HG03045 (cell line): ENCODE results near the gene IFIT5.
"Not testable (repeated sequence)": the region's sequence is repeated elsewhere in the genome, so short reads cannot be mapped to it uniquely, and the experiment has no call there.

Source experiments
- ATAC-seq: cut with Tn5 transposase; IDR thresholded peaks from one replicate; pipeline ENCODE4 v1.9.1; 2021; ENCODE audit warnings: mild to moderate bottlenecking, moderate library complexity; ENCODE audit not compliant: unreplicated experiment

Gene IFIT5

DNA sequence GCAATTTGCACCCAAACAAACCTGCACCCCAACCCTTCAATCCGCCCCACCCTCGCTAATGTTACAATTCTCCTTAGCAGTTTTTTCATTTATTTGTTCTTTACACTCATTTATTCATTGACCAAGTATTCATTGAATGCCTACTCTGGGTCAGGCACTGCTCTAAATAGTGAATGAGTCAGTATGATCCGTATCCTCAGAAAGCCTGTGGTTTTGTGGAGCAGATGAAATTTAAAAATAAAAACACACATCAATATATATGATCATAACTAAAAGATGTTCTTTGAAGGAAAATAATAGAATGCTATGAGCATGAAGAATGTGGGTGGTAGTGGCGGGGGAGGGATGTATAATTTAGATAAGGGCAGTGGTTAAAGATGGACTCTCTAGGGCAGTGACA is 13.3 kb downstream of the IFIT5 start:
- no peak for ATAC-seq

GRCh38 chr10:89428877-89429276 is 14.5 kb downstream of the IFIT5 start:
- no peak for ATAC-seq

- ATAC-seq, result no peak
These were observed 17.6 kb downstream of the IFIT5 start for GRCh38 chr10:89431977-89432376.

- ATAC-seq, result no peak
These were observed 24.2 kb downstream of the IFIT5 start for GRCh38 chr10:89438525-89438924.

- ATAC-seq, result no peak
These were observed 26.1 kb downstream of the IFIT5 start for GRCh38 chr10:89440226-89441009.

DNA sequence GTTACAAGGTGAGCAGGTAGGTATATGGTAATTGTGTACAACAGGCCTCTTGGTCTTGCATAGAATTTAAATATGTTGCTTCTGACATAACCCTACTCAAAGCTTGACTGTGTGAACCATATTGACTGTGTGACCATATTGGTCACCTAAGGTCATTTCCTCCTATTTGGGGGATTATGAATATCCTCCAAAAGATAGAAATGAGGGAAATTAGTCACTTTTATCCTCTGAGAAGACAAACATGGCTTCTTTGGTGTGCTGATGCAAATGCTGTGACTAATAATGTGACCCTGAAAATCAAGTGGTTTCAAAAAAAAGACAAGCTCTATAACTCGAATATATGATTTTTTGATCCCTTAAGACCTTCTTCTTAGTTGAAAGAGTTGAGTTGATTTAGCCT is 27.9 kb downstream of the IFIT5 start:
- no peak for ATAC-seq

DNA sequence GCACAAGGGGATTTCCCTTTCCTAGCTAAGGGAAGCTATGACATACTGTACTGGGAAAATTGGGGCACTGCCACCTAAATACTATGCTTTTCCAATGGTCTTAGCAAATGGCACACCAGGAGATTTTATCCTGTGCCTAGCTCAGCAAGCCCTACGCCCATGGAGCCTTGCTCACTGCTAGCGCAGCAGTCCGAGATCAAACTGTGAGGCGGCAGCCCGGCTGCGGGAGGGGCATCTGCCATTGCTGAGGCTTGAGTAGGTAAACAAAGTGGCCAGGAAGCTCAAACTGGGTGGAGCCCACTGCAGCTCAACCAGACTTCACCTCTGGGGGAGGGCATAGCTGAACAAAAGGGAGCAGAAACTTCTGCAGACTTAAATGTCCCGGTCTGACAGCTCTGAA is 30.5 kb downstream of the IFIT5 start:
- ATAC-seq, result not testable (repeated sequence)

DNA sequence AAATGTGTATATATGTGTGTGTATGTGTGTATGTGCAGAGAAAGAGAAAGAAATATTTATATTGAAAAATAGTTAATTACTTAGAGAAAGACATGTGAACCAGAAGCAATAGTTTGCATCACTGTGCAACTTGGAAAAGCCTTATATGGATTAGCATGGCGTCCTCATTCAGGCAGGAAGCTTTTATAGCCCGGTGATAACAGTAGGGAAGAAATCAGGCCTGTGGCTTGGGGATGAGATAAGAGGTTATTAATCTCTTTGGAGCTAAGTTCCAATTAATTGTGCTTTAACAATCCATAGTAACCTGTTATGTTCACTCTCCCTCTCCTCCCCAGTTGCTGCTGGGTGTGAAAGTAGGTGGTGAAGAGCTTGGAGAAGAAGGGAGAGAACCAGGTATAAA is 36.5 kb downstream of the IFIT5 start:
- no peak for ATAC-seq

DNA sequence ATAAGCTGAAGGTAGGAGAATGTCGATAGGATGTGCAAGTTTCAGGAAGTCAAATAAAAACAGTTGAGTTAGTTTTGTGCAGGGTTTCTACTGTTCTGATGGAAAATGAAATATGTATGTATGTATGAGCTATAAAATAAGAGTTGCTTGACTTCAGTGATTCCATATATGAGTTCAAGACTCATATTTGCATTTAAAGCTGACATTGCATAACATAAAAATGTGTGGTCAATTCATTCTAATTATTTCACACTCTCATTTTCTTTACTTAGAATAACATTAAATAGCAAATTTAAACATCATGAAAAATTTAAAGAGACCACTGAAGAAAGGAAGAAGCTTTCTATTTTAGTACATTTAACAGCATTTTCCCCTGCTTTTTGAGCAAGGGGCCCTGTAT is 37.8 kb downstream of the IFIT5 start:
- ATAC-seq, result no peak

DNA sequence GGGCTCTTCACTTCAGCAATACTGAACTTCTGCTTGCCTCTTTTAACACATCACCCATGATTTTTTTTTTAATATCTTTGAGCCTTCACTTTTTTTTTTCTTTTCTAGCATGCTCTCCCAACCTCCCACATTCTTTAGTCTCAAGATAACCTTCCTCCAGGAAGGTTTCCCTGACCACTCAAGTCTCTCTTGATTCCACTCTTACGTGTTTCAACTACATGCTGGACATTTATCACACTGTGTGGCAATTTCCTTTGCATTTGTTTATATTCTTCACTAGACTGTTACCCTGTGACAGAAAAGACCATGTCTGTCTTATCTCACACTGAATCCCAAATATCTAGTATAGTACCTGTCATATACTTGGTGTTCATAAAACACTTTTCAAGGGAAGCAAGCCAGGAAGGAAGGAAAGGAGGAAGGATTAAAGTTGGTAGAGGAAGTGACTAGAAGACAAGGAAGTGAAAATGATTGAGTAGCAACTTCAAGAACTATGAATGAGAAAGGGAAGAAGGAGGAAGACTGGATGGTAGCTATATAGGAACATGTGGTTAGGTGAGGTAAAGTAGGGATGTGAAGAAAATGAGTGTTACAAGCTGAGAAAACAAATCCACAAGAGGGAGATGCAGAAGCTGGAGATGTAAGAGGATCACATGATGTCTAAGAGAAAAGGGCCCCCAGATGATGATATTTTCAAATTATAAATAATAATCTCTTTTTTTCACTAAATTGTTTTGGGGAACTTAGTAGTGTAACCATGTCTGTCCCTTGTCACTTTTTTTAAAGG is 40.4 kb downstream of the IFIT5 start:
- no peak for ATAC-seq

- no peak for ATAC-seq
These were observed 43.9 kb downstream of the IFIT5 start for GRCh38 chr10:89458291-89458690.

DNA sequence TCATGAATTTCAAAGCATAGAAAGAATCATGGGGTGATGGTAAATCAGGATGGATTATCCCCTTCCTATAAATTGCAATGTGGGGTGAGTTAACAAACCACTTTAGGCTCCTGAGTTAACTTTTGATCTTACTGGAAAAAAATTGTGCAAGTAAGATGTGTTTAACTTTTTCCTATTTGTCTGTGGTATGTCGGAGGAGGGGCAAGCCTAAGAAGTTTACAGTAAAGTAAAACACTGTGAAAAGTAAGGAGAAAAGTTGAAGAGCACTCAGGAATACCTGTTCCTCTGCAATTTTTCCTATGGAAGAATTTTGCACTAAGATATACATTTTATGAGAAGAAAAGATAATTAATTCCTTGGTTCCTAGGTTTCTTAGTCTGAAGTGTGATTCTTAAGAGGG is 44.4 kb downstream of the IFIT5 start:
- no peak for ATAC-seq

DNA sequence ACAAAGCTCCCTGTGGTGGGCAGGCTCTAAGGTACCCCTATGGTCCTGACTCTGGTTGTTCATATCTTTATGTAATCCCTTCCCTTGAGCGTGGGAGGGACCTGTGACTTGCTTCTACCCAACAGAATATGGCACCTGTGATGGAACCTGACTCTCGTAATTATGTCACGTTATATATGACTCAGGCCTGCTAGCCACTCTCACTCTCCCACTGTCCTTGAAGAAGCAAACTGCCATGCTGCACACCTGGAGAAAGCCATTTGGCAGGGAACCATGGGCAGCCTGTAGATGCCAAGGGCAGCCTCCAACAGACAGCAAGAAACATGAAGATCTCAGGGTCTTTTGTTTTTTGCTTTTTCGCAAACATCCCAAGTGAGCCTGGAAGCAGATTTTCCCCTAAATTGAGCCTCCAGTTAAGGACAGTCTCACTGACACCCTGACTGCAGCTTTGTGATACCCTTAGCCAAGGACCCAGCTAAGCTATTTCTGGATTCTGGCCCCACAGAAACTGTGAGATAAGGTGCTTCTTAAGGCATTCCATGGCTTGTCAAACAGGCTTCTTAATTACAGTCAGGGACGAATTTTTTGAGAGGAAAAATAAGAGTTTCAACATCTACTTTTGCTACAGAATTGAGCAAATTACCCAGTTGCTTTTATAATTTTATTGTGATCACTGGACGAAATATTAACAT is 49.6 kb downstream of the IFIT5 start:
- no peak for ATAC-seq

GRCh38 chr10:89465196-89465595 is 50.8 kb downstream of the IFIT5 start:
- no peak for ATAC-seq

- no peak for ATAC-seq
These were observed 52.2 kb downstream of the IFIT5 start for GRCh38 chr10:89466599-89467035.

GRCh38 chr10:89468191-89468965 is 54.0 kb downstream of the IFIT5 start:
- ATAC-seq, result no peak

DNA sequence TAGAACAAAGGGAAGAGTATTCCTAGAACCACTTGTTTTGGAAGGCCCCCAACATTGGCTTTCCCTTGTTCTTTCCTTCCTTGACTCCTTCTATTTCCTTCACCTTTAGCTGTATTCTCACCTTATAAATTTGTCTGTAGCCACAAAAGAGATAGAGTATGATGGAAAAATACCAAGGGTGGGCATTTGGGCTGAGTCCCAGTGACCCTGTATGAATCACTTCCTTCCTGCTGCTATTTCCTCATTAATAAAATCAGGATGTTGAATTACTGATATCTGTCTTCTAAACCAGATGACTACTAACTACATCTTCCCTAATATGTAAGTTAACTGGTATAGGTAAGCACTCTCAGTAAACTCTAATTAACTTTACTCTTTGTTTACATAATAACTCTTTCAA is 55.1 kb downstream of the IFIT5 start:
- no peak for ATAC-seq
